ENCODE data around the gene SNN. TPM values are rescaled to one million over a fixed set of nuclear protein-coding genes. Genes with fewer than 3 reads are reported as not detected.

SNN gene
- total and polyA plus RNA-seq, 4 donors = 9.4 to 29.0 (median 18.9) TPM

DNA sequence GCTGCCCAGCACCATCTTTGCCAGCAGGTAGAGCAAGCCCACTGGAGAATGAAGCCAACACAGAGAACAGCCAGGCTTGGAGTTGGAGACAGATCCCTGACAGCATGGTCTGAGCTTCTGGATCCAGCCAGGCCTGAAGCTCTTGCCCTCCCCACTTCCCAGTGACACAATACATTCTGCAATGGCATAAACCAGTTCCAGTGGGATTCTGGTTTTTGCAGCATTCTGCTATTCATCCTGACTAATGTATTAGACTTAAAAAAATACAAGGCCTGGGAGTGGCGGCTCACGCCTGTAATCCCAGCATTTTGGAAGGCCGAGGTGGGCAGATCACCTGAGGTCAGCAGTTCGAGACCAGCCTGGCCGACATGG lies 41.0 kb upstream of the SNN start:
- no peak overlapping the region for H3K4me3 ChIP-seq
- 95 to 96% methylated on average over 5 of the region's 5 CpGs for WGBS, 2 donors
- no peak for DNase-seq
- no peak for ATAC-seq (ENCODE audit: insufficient read depth, low FRiP score)
- H3K9ac ChIP-seq (ENCODE audit: insufficient read depth in 1 of 2, low read length in 2 of 2) = no peak overlapping the region
- H3K27me3 ChIP-seq (ENCODE audit: control insufficient read depth in 3 of 3, insufficient read depth in 3 of 3, low read length in 2 of 3) = no peaks in the 10 kb centered on the region
- no peaks in the 10 kb centered on the region for H3K36me3 ChIP-seq (ENCODE audit: control insufficient read depth in 4 of 4, insufficient read depth in 4 of 4, low read length in 4 of 4)
- peak overlapping the region in 1 of 2 donors; percentile 2 for H3K27ac ChIP-seq (ENCODE audit: low read depth in 1 of 2, low read length in 1 of 2)
- TF ChIP-seq CTCF (IDR thresholded peaks at IDR 0.05; ENCODE audit: control extremely low read depth, extremely low read depth) = no peak
- no peaks in the 10 kb centered on the region for H3K9me3 ChIP-seq (ENCODE audit: control insufficient read depth in 4 of 4, insufficient read depth in 3 of 4, low read length in 3 of 4)
- peaks cover 0 to 45% (median 21%) of the 10 kb centered on the region in 5 donors for H3K4me1 ChIP-seq (ENCODE audit: control insufficient read depth in 5 of 5, insufficient read depth in 5 of 5, low read length in 5 of 5)

DNA sequence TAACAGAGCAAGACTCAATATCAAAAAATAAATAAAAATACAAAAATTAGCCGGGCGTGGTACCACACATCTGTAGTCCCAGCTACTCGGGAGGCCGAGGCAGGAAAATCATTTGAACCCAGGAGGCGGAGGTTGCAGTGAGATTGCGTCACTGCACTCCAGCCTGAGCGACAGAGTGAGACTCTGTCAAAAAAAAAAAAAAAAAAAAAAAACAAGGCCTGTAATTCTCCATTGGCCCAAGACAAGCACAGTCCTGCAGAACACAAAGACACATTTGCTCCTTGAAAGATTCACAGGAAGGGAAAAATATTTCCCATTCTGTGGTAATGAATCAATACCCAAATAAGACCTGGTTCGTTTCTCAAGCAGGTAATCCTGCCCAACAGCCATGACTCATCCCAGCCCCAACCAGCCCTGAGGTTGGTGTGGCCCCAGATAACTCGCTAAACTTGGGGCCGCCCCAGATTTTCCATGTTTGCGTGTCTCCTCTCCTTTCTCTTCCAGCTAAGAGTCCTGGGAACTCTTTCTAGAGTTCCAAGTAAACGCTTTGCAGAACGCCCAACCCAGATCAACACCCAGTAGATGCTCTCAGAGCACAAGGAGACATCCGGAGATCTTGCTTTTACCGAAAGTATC lies 40.3 kb upstream of the SNN start:
- no peak overlapping the region for H3K4me3 ChIP-seq
- no peak for ATAC-seq (ENCODE audit: insufficient read depth, low FRiP score)
- H3K9ac ChIP-seq (ENCODE audit: insufficient read depth in 1 of 2, low read length in 2 of 2) = no peak overlapping the region
- no peak overlapping the region for H3K27ac ChIP-seq (ENCODE audit: low read depth in 1 of 2, low read length in 1 of 2)
- WGBS, 2 donors = 61 to 67% methylated on average over 15 of the region's 15 CpGs
- no peaks in the 10 kb centered on the region for H3K36me3 ChIP-seq (ENCODE audit: control insufficient read depth in 4 of 4, insufficient read depth in 4 of 4, low read length in 4 of 4)
- no peaks in the 10 kb centered on the region for H3K9me3 ChIP-seq (ENCODE audit: control insufficient read depth in 4 of 4, insufficient read depth in 3 of 4, low read length in 3 of 4)
- H3K27me3 ChIP-seq (ENCODE audit: control insufficient read depth in 3 of 3, insufficient read depth in 3 of 3, low read length in 2 of 3) = no peaks in the 10 kb centered on the region
- no peak for TF ChIP-seq CTCF (IDR thresholded peaks at IDR 0.05; ENCODE audit: control extremely low read depth, extremely low read depth)
- peaks cover 0 to 47% (median 27%) of the 10 kb centered on the region in 5 donors for H3K4me1 ChIP-seq (ENCODE audit: control insufficient read depth in 5 of 5, insufficient read depth in 5 of 5, low read length in 5 of 5)
- peak in 1 of 3 donors; percentile 34 for DNase-seq

DNA sequence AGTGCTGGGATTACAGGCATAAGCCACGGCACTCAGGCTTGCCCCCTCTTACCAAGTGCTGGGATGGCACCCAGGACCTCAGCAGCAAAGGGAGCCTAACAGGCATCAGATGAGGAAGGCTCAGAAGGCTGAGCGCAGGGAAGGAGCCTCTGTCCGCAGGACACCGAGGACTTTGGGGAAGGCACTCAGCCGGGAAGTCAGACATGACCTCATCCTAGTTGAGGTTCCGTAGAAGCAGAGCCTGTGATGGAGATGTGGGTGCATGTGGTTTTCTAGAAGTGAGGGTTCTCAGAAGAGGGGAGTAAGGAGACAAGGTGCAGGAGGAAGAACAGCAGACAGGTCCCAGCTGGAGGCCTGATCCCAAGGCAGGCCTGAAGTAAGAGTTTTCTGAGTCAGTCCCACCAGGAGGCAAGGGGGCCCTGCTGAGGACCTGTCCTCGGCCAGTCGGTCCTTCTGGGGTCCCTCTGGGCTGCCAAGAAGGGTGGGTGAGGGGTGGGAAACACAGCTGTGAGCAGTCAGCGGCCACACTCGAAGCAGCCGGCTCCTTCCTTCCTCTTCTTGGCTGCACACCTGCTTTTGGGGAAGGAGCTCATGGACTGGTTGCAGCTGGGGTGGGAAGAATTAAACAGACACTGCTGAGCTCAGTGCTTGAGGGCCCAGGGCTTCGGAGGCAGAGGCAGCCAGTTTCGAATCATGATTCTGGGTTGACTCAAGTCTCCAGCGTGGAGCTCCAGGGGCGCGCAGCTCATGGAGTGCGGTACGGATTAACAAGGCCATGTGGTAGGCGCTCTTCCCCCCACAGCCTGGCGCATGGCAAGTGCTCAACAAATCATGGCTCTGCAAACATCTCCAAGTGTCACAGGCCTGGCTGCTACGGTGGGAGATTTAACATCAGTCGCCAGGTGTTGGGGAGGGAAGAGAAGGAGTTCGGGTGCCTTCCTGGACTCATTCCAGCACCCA lies 38.9 kb upstream of the SNN start:
- 23 to 54% methylated on average over 23 of the region's 23 CpGs for WGBS, 2 donors
- Histone ChIP-seq H3K4me3 (no peak overlapping the region), H3K36me3 (ENCODE audit: control insufficient read depth in 4 of 4, insufficient read depth in 4 of 4, low read length in 4 of 4) (no peaks in the 10 kb centered on the region), H3K27me3 (ENCODE audit: control insufficient read depth in 3 of 3, insufficient read depth in 3 of 3, low read length in 2 of 3) (no peaks in the 10 kb centered on the region), H3K9ac (ENCODE audit: insufficient read depth in 1 of 2, low read length in 2 of 2) (peak overlapping the region in 1 of 2 donors; percentile 67), H3K9me3 (ENCODE audit: control insufficient read depth in 4 of 4, insufficient read depth in 3 of 4, low read length in 3 of 4) (no peaks in the 10 kb centered on the region), H3K4me1 (ENCODE audit: control insufficient read depth in 5 of 5, insufficient read depth in 5 of 5, low read length in 5 of 5) (peaks cover 0 to 50% (median 29%) of the 10 kb centered on the region in 5 donors), H3K27ac (ENCODE audit: low read depth in 1 of 2, low read length in 1 of 2) (peak overlapping the region in 1 of 2 donors; percentile 84)
- DNase-seq = peak; percentile 90 to 95 (median 93)
- no peak for TF ChIP-seq CTCF (IDR thresholded peaks at IDR 0.05; ENCODE audit: control extremely low read depth, extremely low read depth)
- no peak for ATAC-seq (ENCODE audit: insufficient read depth, low FRiP score)

Measured in lung (tissue), 12 donors.